Peyer's patch (tissue), 4 donors: ENCODE data around the gene BEGAIN. TPM values are rescaled to one million over a fixed set of nuclear protein-coding genes. Genes with fewer than 3 reads are reported as not detected.
A peak's percentile ranks its signal among the peaks of the same experiment; 100 is the strongest.

ENCODE experiments used
- DNase-seq, 3 donors: peaks; one replicate each; pipeline ENCODE4 v3.0.0-alpha.2; 2017 to 2019
- H3K27ac ChIP-seq, 4 donors: fragments of 200-600 bp; sonication (generic); one replicate each; pipeline ENCODE4 v1.5.1; 2016 to 2019
- H3K27me3 ChIP-seq, 2 donors: fragments of 200-600 bp; sonication (generic); one replicate each; pipeline ENCODE4 v1.5.1; 2019
- H3K36me3 ChIP-seq, 3 donors: fragments of 200-600 bp; sonication (generic); one replicate each; pipeline ENCODE4 v1.5.1; 2016 to 2019
- H3K4me1 ChIP-seq, 4 donors: fragments of 200-600 bp; sonication (generic); one replicate each; pipeline ENCODE4 v1.5.1; 2016 to 2019
- H3K4me3 ChIP-seq, 4 donors: fragments of 200-600 bp; sonication (generic); 1 replicate in 3 of 4; 2 replicates in 1 of 4; pipeline ENCODE4 v1.5.1; 2016 to 2019; ENCODE audit warnings: mild to moderate bottlenecking in 1 of 4
- H3K9me3 ChIP-seq, 4 donors: fragments of 200-600 bp; sonication (generic); one replicate each; pipeline ENCODE4 v1.5.1; 2016 to 2019; ENCODE audit warnings: mild to moderate bottlenecking in 1 of 4
- CTCF ChIP-seq, 6 experiments: fragments of 450-650 bp in 4 of 6; fragments of 200-600 bp in 2 of 6; sonication (generic) in 1 of 6; IDR thresholded peaks; one replicate each; pipeline ENCODE4 v1.5.1; 2017 to 2019; ENCODE audit warnings: antibody characterized with exemption in 6 of 6, mild to moderate bottlenecking in 3 of 6, moderate library complexity in 1 of 6
- POLR2A ChIP-seq, 2 donors: fragments of 450-650 bp; IDR thresholded peaks; one replicate each; pipeline ENCODE4 v1.5.1; 2017; ENCODE audit warnings: antibody characterized with exemption in 2 of 2, mild to moderate bottlenecking in 2 of 2, moderate library complexity in 2 of 2
- total RNA-seq, 4 donors: library from RNA; depleted of rRNA; stranded (reverse); fragments of >200 nt; gene quantifications; one replicate each; pipeline ENCODE4 v1.1.0, GENCODE V29; 2016

BEGAIN gene
- total RNA-seq, 4 donors from 2014 or later: 1.6 to 31.8 (median 6.6) TPM; not detected in 1

- TF ChIP-seq POLR2A (IDR thresholded peaks at IDR 0.05): no peak
- TF ChIP-seq CTCF (IDR thresholded peaks at IDR 0.05): no peak
- Histone ChIP-seq H3K27ac (no peak overlapping the region), H3K27me3 (peaks cover 0 to 32% of the 10 kb centered on the region in 2 donors), H3K36me3 (no peaks in the 10 kb centered on the region), H3K4me3 (peak overlapping the region in 3 of 4 donors; percentile 28 to 51 (median 51)), H3K9me3 (no peaks in the 10 kb centered on the region), H3K4me1 (peaks cover 0 to 24% (median 9%) of the 10 kb centered on the region in 4 donors)
- no peak for DNase-seq
Observed at GRCh38 chr14:100568998-100569733, 18.1 kb downstream of the BEGAIN start.

GRCh38 chr14:100568164-100568997 lies 18.8 kb downstream of the BEGAIN start:
- Histone ChIP-seq H3K27me3 (peaks cover 0 to 32% of the 10 kb centered on the region in 2 donors), H3K4me3 (peak overlapping the region; percentile 17 to 51 (median 40))

GRCh38 chr14:100567877-100568163 lies 19.4 kb downstream of the BEGAIN start:
- no peaks in the 10 kb centered on the region for H3K9me3 ChIP-seq
- H3K27ac ChIP-seq: no peak overlapping the region
- H3K36me3 ChIP-seq: no peaks in the 10 kb centered on the region
- peaks cover 0 to 24% (median 9%) of the 10 kb centered on the region in 4 donors for H3K4me1 ChIP-seq
- no peak for DNase-seq
- H3K4me3 ChIP-seq: peak overlapping the region in 3 of 4 donors; percentile 28 to 51 (median 51)
- no peak for TF ChIP-seq CTCF (IDR thresholded peaks at IDR 0.05)
- TF ChIP-seq POLR2A (IDR thresholded peaks at IDR 0.05): no peak
- H3K27me3 ChIP-seq: peaks cover 0 to 32% of the 10 kb centered on the region in 2 donors

More at GRCh38 chr14:100568164-100568997, 18.8 kb downstream of the BEGAIN start:
- H3K9me3 ChIP-seq: no peaks in the 10 kb centered on the region
- no peak overlapping the region for H3K27ac ChIP-seq
- no peak for DNase-seq
- peaks cover 0 to 24% (median 9%) of the 10 kb centered on the region in 4 donors for H3K4me1 ChIP-seq
- no peak for TF ChIP-seq POLR2A (IDR thresholded peaks at IDR 0.05)
- no peak for TF ChIP-seq CTCF (IDR thresholded peaks at IDR 0.05)
- H3K36me3 ChIP-seq: no peaks in the 10 kb centered on the region

- Histone ChIP-seq H3K4me3 (peak overlapping the region in 3 of 4 donors; percentile 28 to 51 (median 51)), H3K4me1 (peaks cover 0 to 24% (median 9%) of the 10 kb centered on the region in 4 donors), H3K9me3 (no peaks in the 10 kb centered on the region), H3K36me3 (no peaks in the 10 kb centered on the region), H3K27ac (no peak overlapping the region), H3K27me3 (peaks cover 0 to 32% of the 10 kb centered on the region in 2 donors)
- no peak for DNase-seq
- TF ChIP-seq POLR2A (IDR thresholded peaks at IDR 0.05) (no peak), CTCF (IDR thresholded peaks at IDR 0.05) (no peak)
Observed at GRCh38 chr14:100567009-100567876, 20.0 kb downstream of the BEGAIN start.

- H3K27me3 ChIP-seq: peaks cover 0 to 32% of the 10 kb centered on the region in 2 donors
- H3K36me3 ChIP-seq: no peaks in the 10 kb centered on the region
- no peak for DNase-seq
- no peaks in the 10 kb centered on the region for H3K9me3 ChIP-seq
- H3K4me3 ChIP-seq: no peak overlapping the region
- TF ChIP-seq POLR2A (IDR thresholded peaks at IDR 0.05) (no peak), CTCF (IDR thresholded peaks at IDR 0.05) (no peak)
- H3K27ac ChIP-seq: no peak overlapping the region
- H3K4me1 ChIP-seq: peaks cover 0 to 24% (median 9%) of the 10 kb centered on the region in 4 donors
Observed at GRCh38 chr14:100566586-100566985, 20.6 kb downstream of the BEGAIN start.
